H1 (cell line): ENCODE results near the gene PRKAA2. TPM values are rescaled to one million over a fixed set of nuclear protein-coding genes. Genes with fewer than 3 reads are reported as not detected.

ENCODE experiments used
- CTCF ChIA-PET: fragments of 300-600 bp; sonication (Branson Sonifier 250); formaldehyde crosslinking; loops from one replicate; lab custom pipeline; 2021; ENCODE audit not compliant: partially characterized antibody; lab: Charles Lee
- POLR2A ChIA-PET: fragments of 300-600 bp; sonication (Branson Sonifier 250); formaldehyde crosslinking; loops from one replicate; lab custom pipeline; 2021; ENCODE audit warnings: inconsistent platforms; ENCODE audit not compliant: partially characterized antibody; lab: Charles Lee
- DNase-seq, 2 experiments: peaks; one replicate each; pipeline versions ENCODE4 v3.0.0 to v3.0.0-alpha.2; 2010 to 2022; ENCODE audit warnings: low spot score in 2 of 2, low read depth in 1 of 2, mixed read lengths in 1 of 2
- FAIRE-seq: peaks from 2 replicates; lab custom pipeline; 2011; peaks lifted over from hg19 to GRCh38; lab: Jason Lieb, UNC
- H2AFZ ChIP-seq: 2 replicates; pipeline ENCODE4 v1.8.1; 2012; ENCODE audit warnings: low read length, inconsistent platforms
- H2AK5ac ChIP-seq: 2 replicates; pipeline ENCODE4 v1.6.1; 2013; ENCODE audit warnings: low read depth, low read length
- H2BK120ac ChIP-seq: replicated peaks from 2 replicates; pipeline ENCODE3; 2013; ENCODE audit warnings: low read depth, low read length, inconsistent platforms
- H2BK12ac ChIP-seq: 2 replicates; pipeline ENCODE4 v1.6.1; 2013; ENCODE audit warnings: low read depth, low read length
- H2BK15ac ChIP-seq: 2 replicates; pipeline ENCODE4 v1.6.1; 2013; ENCODE audit warnings: low read length
- H2BK20ac ChIP-seq: 2 replicates; pipeline ENCODE4 v1.6.1; 2013; ENCODE audit warnings: low read length
- H2BK5ac ChIP-seq: 2 replicates; pipeline ENCODE4 v1.6.1; 2013; ENCODE audit warnings: low read depth, low read length
- H3K14ac ChIP-seq: 2 replicates; pipeline ENCODE4 v1.6.1; 2013; ENCODE audit warnings: inconsistent platforms; ENCODE audit not compliant: insufficient read length
- H3K18ac ChIP-seq: 2 replicates; pipeline ENCODE4 v1.6.1; 2013; ENCODE audit warnings: low read length; ENCODE audit errors: extremely low read depth
- H3K23ac ChIP-seq: 2 replicates; pipeline ENCODE4 v1.6.1; 2013; ENCODE audit warnings: inconsistent platforms; ENCODE audit not compliant: insufficient read length
- H3K23me2 ChIP-seq: 2 replicates; pipeline ENCODE4 v1.6.1; 2013; ENCODE audit warnings: low read depth, low read length
- H3K27ac ChIP-seq: 2 replicates; pipeline ENCODE4 v1.6.1; 2011; ENCODE audit warnings: low read depth, low read length, inconsistent platforms
- H3K27me3 ChIP-seq, 4 experiments: replicated peaks in 1 of 4; 1 replicate in 1 of 4; 2 replicates in 3 of 4; pipeline versions ENCODE4 v1.6.1 to v1.8.1; 2011 to 2013; ENCODE audit warnings: low read length in 3 of 4, mild to moderate bottlenecking in 3 of 4, inconsistent platforms in 2 of 4, mixed read lengths in 2 of 4, moderate library complexity in 1 of 4; ENCODE audit not compliant: control insufficient read depth in 3 of 4, insufficient read depth in 3 of 4; ENCODE audit errors: extremely low read depth in 1 of 4
- H3K36me3 ChIP-seq, 4 experiments: 2 replicates each; pipeline versions ENCODE4 v1.6.1 to v1.8.1; 2011 to 2013; ENCODE audit warnings: mild to moderate bottlenecking in 4 of 4, low read length in 3 of 4, moderate library complexity in 2 of 4, control low read depth in 1 of 4, inconsistent platforms in 1 of 4; ENCODE audit not compliant: insufficient read depth in 4 of 4, control insufficient read depth in 2 of 4
- H3K4ac ChIP-seq: replicated peaks from 2 replicates; pipeline ENCODE3; 2013; ENCODE audit warnings: low read length, low read depth, mixed read lengths, inconsistent platforms; ENCODE audit not compliant: insufficient read length
- H3K4me1 ChIP-seq, 4 experiments: replicated peaks in 1 of 4; 1 replicate in 1 of 4; 2 replicates in 3 of 4; pipeline versions ENCODE4 v1.6.1 to v1.8.1; 2011 to 2013; ENCODE audit warnings: low read length in 3 of 4, inconsistent platforms in 2 of 4, mixed read lengths in 1 of 4; ENCODE audit not compliant: insufficient read depth in 4 of 4, control insufficient read depth in 3 of 4
- H3K4me2 ChIP-seq, 2 experiments: 2 replicates each; pipeline versions ENCODE4 v1.6.1 to v1.8.1; 2011 to 2013; ENCODE audit warnings: low read depth in 2 of 2, low read length in 2 of 2, control low read depth in 1 of 2, inconsistent platforms in 1 of 2, mild to moderate bottlenecking in 1 of 2; ENCODE audit not compliant: insufficient read depth in 1 of 2
- H3K4me3 ChIP-seq, 4 experiments: fragments of 200-600, 300-600 bp in 1 of 4; sonication (generic), shearing (Covaris generic), sonication (Bioruptor Twin) in 1 of 4; 2 replicates each; pipeline versions ENCODE4 v1.5.1 to v1.8.1; 2011 to 2016; ENCODE audit warnings: low read length in 4 of 4, low read depth in 3 of 4, control low read depth in 2 of 4, inconsistent platforms in 2 of 4, mild to moderate bottlenecking in 2 of 4, mixed read lengths in 1 of 4, moderate library complexity in 1 of 4; ENCODE audit not compliant: insufficient read depth in 2 of 4; ENCODE audit errors: extremely low read depth in 1 of 4
- H3K56ac ChIP-seq: replicated peaks from 2 replicates; pipeline ENCODE3; 2013; ENCODE audit warnings: low read depth, mild to moderate bottlenecking, mixed read lengths, low read length, inconsistent platforms; ENCODE audit not compliant: insufficient read length
- H3K79me1 ChIP-seq: 2 replicates; pipeline ENCODE4 v1.6.1; 2013; ENCODE audit warnings: low read depth, low read length, control low read depth
- H3K79me2 ChIP-seq, 2 experiments: 2 replicates each; pipeline versions ENCODE4 v1.6.1 to v1.8.1; 2012 to 2013; ENCODE audit warnings: low read length in 2 of 2, mild to moderate bottlenecking in 2 of 2, inconsistent platforms in 1 of 2; ENCODE audit not compliant: insufficient read depth in 2 of 2, control insufficient read depth in 1 of 2
- H3K9ac ChIP-seq, 4 experiments: replicated peaks in 1 of 4; 1 replicate in 1 of 4; 2 replicates in 3 of 4; pipeline versions ENCODE4 v1.6.1 to v1.8.1; 2011 to 2013; ENCODE audit warnings: low read depth in 3 of 4, low read length in 3 of 4, control low read depth in 2 of 4, mild to moderate bottlenecking in 2 of 4, moderate library complexity in 2 of 4, inconsistent platforms in 1 of 4; ENCODE audit errors: extremely low read depth in 1 of 4
- H3K9me3 ChIP-seq, 2 experiments: 2 replicates each; pipeline versions ENCODE4 v1.6.1 to v1.8.1; 2012 to 2013; ENCODE audit warnings: mild to moderate bottlenecking in 2 of 2, moderate library complexity in 2 of 2, control low read depth in 1 of 2, inconsistent platforms in 1 of 2, low read depth in 1 of 2, low read length in 1 of 2, mixed read lengths in 1 of 2; ENCODE audit not compliant: insufficient read depth in 2 of 2
- H4K20me1 ChIP-seq, 2 experiments: replicated peaks in 1 of 2; 2 replicates each; pipeline versions ENCODE3 to v1.8.1; 2011 to 2013; ENCODE audit warnings: inconsistent platforms in 2 of 2, low read length in 2 of 2, mild to moderate bottlenecking in 1 of 2; ENCODE audit not compliant: insufficient read depth in 2 of 2, control insufficient read depth in 1 of 2
- H4K5ac ChIP-seq: 2 replicates; pipeline ENCODE4 v1.6.1; 2013; ENCODE audit warnings: low read length, low read depth, mixed read lengths, inconsistent platforms; ENCODE audit not compliant: insufficient read length
- H4K8ac ChIP-seq: 2 replicates; pipeline ENCODE4 v1.8.0; 2013; ENCODE audit warnings: mild to moderate bottlenecking, moderate library complexity, low read length, inconsistent platforms; ENCODE audit not compliant: insufficient read depth; ENCODE audit errors: extremely low read depth
- H4K91ac ChIP-seq: replicated peaks from 2 replicates; pipeline ENCODE3; 2013; ENCODE audit warnings: low read length, mixed read lengths, inconsistent platforms; ENCODE audit not compliant: insufficient read length
- ATF2 ChIP-seq: IDR thresholded peaks from 2 replicates; pipeline ENCODE4 v1.6.1; 2012; ENCODE audit warnings: low read length, inconsistent platforms
- CBX8 ChIP-seq: fragments of 300-800, 300-1000 bp; sonication (generic); IDR thresholded peaks from 2 replicates; pipeline ENCODE4 v1.7.1; 2016; ENCODE audit warnings: low read depth, low read length, borderline replicate concordance
- CHD1 ChIP-seq: IDR thresholded peaks from 2 replicates; pipeline ENCODE4 v1.6.1; 2012; ENCODE audit warnings: low read depth, low read length, improper control_type of control experiment
- EP300 ChIP-seq, 2 experiments: IDR thresholded peaks; 1 replicate in 1 of 2; 2 replicates in 1 of 2; pipeline ENCODE4 v1.6.1; 2011 to 2012; ENCODE audit warnings: low read depth in 2 of 2, low read length in 2 of 2, mild to moderate bottlenecking in 2 of 2, borderline replicate concordance in 1 of 2, inconsistent platforms in 1 of 2, moderate library complexity in 1 of 2
- KDM1A ChIP-seq: fragments of 200-600, 300-600 bp; sonication (generic); IDR thresholded peaks from 2 replicates; pipeline ENCODE4 v1.7.1; 2016; ENCODE audit warnings: mild to moderate bottlenecking, low read length, borderline replicate concordance
- KDM4A ChIP-seq: IDR thresholded peaks from one replicate; pipeline ENCODE4 v1.7.1; 2012; ENCODE audit warnings: low read depth, mild to moderate bottlenecking, moderate library complexity, low read length, inconsistent platforms; ENCODE audit not compliant: severe bottlenecking
- POLR2A ChIP-seq, 2 experiments: IDR thresholded peaks; 1 replicate in 1 of 2; 2 replicates in 1 of 2; pipeline ENCODE4 v1.6.1; 2011; ENCODE audit warnings: low read depth in 2 of 2, low read length in 2 of 2, mild to moderate bottlenecking in 2 of 2; ENCODE audit errors: control extremely low read depth in 1 of 2
- SIN3A ChIP-seq, 2 experiments: IDR thresholded peaks in 1 of 2; conservative IDR thresholded peaks in 1 of 2; 2 replicates each; pipeline ENCODE4 v1.6.1; 2011 to 2012; ENCODE audit warnings: low read length in 2 of 2, improper control_type of control experiment in 1 of 2, low read depth in 1 of 2, mild to moderate bottlenecking in 1 of 2
- SIRT6 ChIP-seq: IDR thresholded peaks from one replicate; pipeline ENCODE4 v1.7.1; 2012; ENCODE audit warnings: low read length, inconsistent platforms
- TCF12 ChIP-seq: IDR thresholded peaks from 2 replicates; pipeline ENCODE4 v1.6.1; 2011; ENCODE audit warnings: low read depth, mild to moderate bottlenecking, low read length
- TEAD4 ChIP-seq: IDR thresholded peaks from 2 replicates; pipeline ENCODE4 v1.6.1; 2012; ENCODE audit warnings: low read depth, low read length, inconsistent platforms, mixed read lengths
- USF2 ChIP-seq: IDR thresholded peaks from 2 replicates; pipeline ENCODE4 v1.6.1; 2011; ENCODE audit warnings: low read length, improper control_type of control experiment
- whole genome bisulfite sequencing, 2 experiments: shearing (Covaris generic) in 1 of 2; methylation state at CpG; one replicate each; pipeline versions ENCODE4 v1.1.6 to v1.1.7; 2013 to 2015; ENCODE audit warnings: low lambda C conversion rate in 2 of 2, mixed read lengths in 2 of 2, inconsistent platforms in 1 of 2, low coverage in 1 of 2, missing lambda C conversion rate in 1 of 2; ENCODE audit not compliant: insufficient replicate concordance in 2 of 2, insufficient coverage in 1 of 2, insufficient read length in 1 of 2; ENCODE audit errors: extremely low coverage in 1 of 2, missing lambda C conversion rate in 1 of 2; 5-methylcytosine and 5-hydroxymethylcytosine counted together
- polyA plus RNA-seq, 7 experiments: library from polyadenylated mRNA; depleted of rRNA in 3 of 7; stranded (reverse) in 5 of 7; unstranded in 2 of 7; fragments of >200 nt in 5 of 7; fragments of 200-250 nt in 2 of 7; gene quantifications; 1 replicate in 5 of 7; 2 replicates in 1 of 7; 4 replicates in 1 of 7; pipeline versions ENCODE4 v1.2.1 to v1.2.3, GENCODE V29; 2011 to 2013; ENCODE audit warnings: missing spikeins in 2 of 7, mixed read lengths in 2 of 7
- total RNA-seq: library from RNA; stranded (reverse); fragmentation: NEBNext Ultra II Directional; extraction: Animal tissue kit (Norgen Biotek cat#: 25700); gene quantifications from 2 replicates; pipeline ENCODE4 v1.2.1, GENCODE V29; 2021

PRKAA2 gene
- total and polyA plus RNA-seq, 2 of the 8 experiments (the other 6 are each of a cell fraction or from before 2014, with no cell fraction given) = 2.6 to 6.4 TPM

- no peak for FAIRE-seq
- H4K20me1 ChIP-seq = no peaks in the 10 kb centered on the region
- no peak overlapping the region for H3K56ac ChIP-seq
- no peaks in the 10 kb centered on the region for H3K9me3 ChIP-seq
- DNase-seq = no peak
- H3K18ac ChIP-seq = no peak overlapping the region
- no peak overlapping the region for H4K91ac ChIP-seq
- no peak overlapping the region for H3K4me2 ChIP-seq
- no peak overlapping the region for H3K23ac ChIP-seq
- no peak overlapping the region for H4K5ac ChIP-seq
- H2BK12ac ChIP-seq = no peak overlapping the region
- H2BK120ac ChIP-seq = no peak overlapping the region
- H3K4ac ChIP-seq = no peak overlapping the region
- CTCF ChIA-PET = interaction anchor here (0.8 kb wide), 1 partner anchor 27 kb away, joined by 3 read pairs; no protein-coding TSS in a partner anchor
- no peaks in the 10 kb centered on the region for H3K23me2 ChIP-seq
- H2AK5ac ChIP-seq = no peak overlapping the region
- 97% methylated on average over 2 of the region's 2 CpGs; no CpG with 5 or more reads in 1 of the 2 experiments for WGBS, 2 experiments
- H3K36me3 ChIP-seq = no peaks in the 10 kb centered on the region
- no peak overlapping the region for H3K14ac ChIP-seq
- no peaks in the 10 kb centered on the region for H3K79me1 ChIP-seq
- H4K8ac ChIP-seq = no peak overlapping the region
- H3K27ac ChIP-seq = no peak overlapping the region
- H3K4me1 ChIP-seq = no peaks in the 10 kb centered on the region
- no peak overlapping the region for H2BK15ac ChIP-seq
- H3K9ac ChIP-seq = no peak overlapping the region
- H2BK5ac ChIP-seq = no peak overlapping the region
- no peak overlapping the region for H2AFZ ChIP-seq
- no peak overlapping the region for H3K4me3 ChIP-seq
- H3K27me3 ChIP-seq = no peaks in the 10 kb centered on the region
- POLR2A ChIA-PET = no interaction called here
- no peak overlapping the region for H2BK20ac ChIP-seq
- H3K79me2 ChIP-seq = no peaks in the 10 kb centered on the region
- no peak for TF ChIP-seq CHD1
- TF ChIP-seq KDM1A = no peak
- TF ChIP-seq EP300 (IDR thresholded peaks at IDR 0.05; ENCODE audit: borderline replicate concordance in 1 of 2, low read depth in 2 of 2, low read length in 2 of 2) = no peak
- TF ChIP-seq POLR2A (IDR thresholded peaks at IDR 0.05; ENCODE audit: control extremely low read depth in 1 of 2, low read depth in 2 of 2, low read length in 2 of 2) = no peak
- TF ChIP-seq ATF2 = no peak
- no peak for TF ChIP-seq TCF12
- TF ChIP-seq CBX8 = no peak
- no peak for TF ChIP-seq SIRT6
- no peak for TF ChIP-seq KDM4A
- TF ChIP-seq SIN3A (conservative IDR thresholded peaks at IDR 0.05 in 1 of 2, IDR thresholded peaks at IDR 0.05 in 1 of 2; ENCODE audit: low read depth in 1 of 2, low read length in 2 of 2) = no peak
- no peak for TF ChIP-seq USF2
- TF ChIP-seq TEAD4 = no peak
These were observed 26.4 kb downstream of the PRKAA2 start for GRCh38 chr1:56671542-56671941.
